ENCODE measurements around the gene GJC2. TPM values are rescaled to one million over a fixed set of nuclear protein-coding genes. Genes with fewer than 3 reads are reported as not detected.

GJC2 gene
- total and polyA plus RNA-seq, 2 donors (not counting 1 experiment from before 2014, with no cell fraction given), result 0.16 to 0.30 TPM

GRCh38 chr1:228120857-228121489 lies 28.8 kb upstream of the GJC2 start:
- intact Hi-C loops (cut with micrococcal nuclease), result no loop called here
- Histone ChIP-seq H3K27ac (ENCODE audit: low read length in 2 of 2) (no peak overlapping the region), H3K9ac (ENCODE audit: low read length) (no peak overlapping the region), H3K4me3 (ENCODE audit: control extremely low read depth in 1 of 5, extremely low read depth in 1 of 5, insufficient read depth in 1 of 5, low read depth in 2 of 5, low read length in 4 of 5) (no peak overlapping the region), H3K9me3 (ENCODE audit: control extremely low read depth in 1 of 3, control insufficient read depth in 2 of 3, insufficient read depth in 1 of 3, low read length in 2 of 3) (no peaks in the 10 kb centered on the region), H4K20me1 (ENCODE audit: control insufficient read depth, insufficient read depth, low read length, poor library complexity, severe bottlenecking) (no peaks in the 10 kb centered on the region), H3K4me1 (ENCODE audit: control insufficient read depth in 2 of 2, insufficient read depth in 2 of 2, low read length in 2 of 2) (peaks cover 10 to 11% of the 10 kb centered on the region in 2 donors), H3K36me3 (replicated peaks in 1 of 2; ENCODE audit: control extremely low read depth in 1 of 2, control insufficient read depth in 1 of 2, extremely low read depth in 1 of 2, insufficient read depth in 2 of 2, low read length in 1 of 2) (no peaks in the 10 kb centered on the region), H2AFZ (ENCODE audit: insufficient read depth, low read depth, low read length, poor library complexity, severe bottlenecking) (peak overlapping the region; percentile 41), H3K4me2 (replicated peaks; ENCODE audit: low read depth, low read length, poor library complexity, severe bottlenecking) (peak overlapping the region; percentile 39), H3K27me3 (replicated peaks in 1 of 4; ENCODE audit: control extremely low read depth in 1 of 4, control insufficient read depth in 3 of 4, insufficient read depth in 4 of 4, low read length in 3 of 4) (no peaks in the 10 kb centered on the region), H3K79me2 (ENCODE audit: control insufficient read depth, insufficient read depth, low read length) (no peaks in the 10 kb centered on the region)
- CTCF ChIA-PET, result interaction anchor here (2.9 kb wide), 1 partner anchor 10 kb away, joined by 18 read pairs; no protein-coding TSS in a partner anchor
- TF ChIP-seq CTCF (IDR thresholded peaks at IDR 0.05), result no peak
- no peak for TF ChIP-seq EZH2 (IDR thresholded peaks at IDR 0.05; ENCODE audit: borderline replicate concordance, insufficient read depth, low read depth, low read length, poor library complexity, severe bottlenecking)
- Mint-ChIP-seq H3K27me3 (no peaks in the 10 kb centered on the region), H3K27ac (no peak overlapping the region), H3K4me1 (peaks cover 5% of the 10 kb centered on the region), H3K4me3 (peak overlapping the region; percentile 8), H3K9me3 (ENCODE audit: insufficient read depth) (peaks cover 3% of the 10 kb centered on the region)
- POLR2A ChIA-PET, result no interaction called here
- 25% methylated on average over 4 of the region's 5 CpGs for WGBS (ENCODE audit: insufficient coverage)
- ATAC-seq (ENCODE audit: low read depth) (peak; percentile 60), DNase-seq (peak; percentile 63)

- Histone ChIP-seq H4K20me1 (ENCODE audit: control insufficient read depth, insufficient read depth, low read length, poor library complexity, severe bottlenecking) (no peaks in the 10 kb centered on the region), H3K4me3 (ENCODE audit: control extremely low read depth in 1 of 5, extremely low read depth in 1 of 5, insufficient read depth in 1 of 5, low read depth in 2 of 5, low read length in 4 of 5) (no peak overlapping the region), H3K36me3 (replicated peaks in 1 of 2; ENCODE audit: control extremely low read depth in 1 of 2, control insufficient read depth in 1 of 2, extremely low read depth in 1 of 2, insufficient read depth in 2 of 2, low read length in 1 of 2) (no peaks in the 10 kb centered on the region), H3K4me2 (replicated peaks; ENCODE audit: low read depth, low read length, poor library complexity, severe bottlenecking) (no peak overlapping the region), H3K79me2 (ENCODE audit: control insufficient read depth, insufficient read depth, low read length) (no peaks in the 10 kb centered on the region), H3K9ac (ENCODE audit: low read length) (no peak overlapping the region), H3K9me3 (ENCODE audit: control extremely low read depth in 1 of 3, control insufficient read depth in 2 of 3, insufficient read depth in 1 of 3, low read length in 2 of 3) (no peaks in the 10 kb centered on the region), H2AFZ (ENCODE audit: insufficient read depth, low read depth, low read length, poor library complexity, severe bottlenecking) (no peak overlapping the region), H3K27me3 (replicated peaks in 1 of 4; ENCODE audit: control extremely low read depth in 1 of 4, control insufficient read depth in 3 of 4, insufficient read depth in 4 of 4, low read length in 3 of 4) (no peaks in the 10 kb centered on the region), H3K27ac (ENCODE audit: low read length in 2 of 2) (no peak overlapping the region), H3K4me1 (ENCODE audit: control insufficient read depth in 2 of 2, insufficient read depth in 2 of 2, low read length in 2 of 2) (peaks cover 10 to 11% of the 10 kb centered on the region in 2 donors)
- intact Hi-C loops (cut with micrococcal nuclease), result no loop called here
- no CpG with 5 or more reads among the region's 1 CpG for WGBS (ENCODE audit: insufficient coverage)
- Mint-ChIP-seq H3K9me3 (ENCODE audit: insufficient read depth) (peaks cover 2% of the 10 kb centered on the region), H3K27ac (no peak overlapping the region), H3K4me3 (no peak overlapping the region), H3K4me1 (peaks cover 5% of the 10 kb centered on the region), H3K27me3 (peaks cover 9% of the 10 kb centered on the region)
- POLR2A ChIA-PET, result no interaction called here
- DNase-seq (no peak), ATAC-seq (ENCODE audit: low read depth) (no peak)
- CTCF ChIA-PET, result interaction anchor here (1.4 to 2.9 kb wide), 2 partner anchors 8 to 48 kb away, joined by 3 to 18 read pairs; no protein-coding TSS in a partner anchor
- TF ChIP-seq EZH2 (IDR thresholded peaks at IDR 0.05; ENCODE audit: borderline replicate concordance, insufficient read depth, low read depth, low read length, poor library complexity, severe bottlenecking), result no peak
- TF ChIP-seq CTCF (IDR thresholded peaks at IDR 0.05), result no peak
These were observed 26.7 kb upstream of the GJC2 start for GRCh38 chr1:228122921-228123441.
